GM21515 (cell line): Measurements from ENCODE around the gene FAM117A.

Experiments used
- ATAC-seq: cut with Tn5 transposase; IDR thresholded peaks from one replicate; pipeline ENCODE4 v1.9.1; 2021; ENCODE audit not compliant: unreplicated experiment

The FAM117A gene

GRCh38 chr17:49715216-49715615 lies 48.7 kb downstream of the FAM117A start:
- no peak for ATAC-seq

GRCh38 chr17:49708515-49709183 lies 55.3 kb downstream of the FAM117A start:
- no peak for ATAC-seq

GRCh38 chr17:49707608-49708514 lies 56.1 kb downstream of the FAM117A start, which contains the start of gene SLC35B1:
TSS of gene SLC35B1 (minus strand) at chr17:49707964. CDS start at chr17:49707833, 131 bp downstream.
- peak; percentile 81 for ATAC-seq

GRCh38 chr17:49707246-49707607 lies 56.7 kb downstream of the FAM117A start:
- no peak for ATAC-seq

- ATAC-seq = no peak
These were observed 58.7 kb downstream of the FAM117A start for GRCh38 chr17:49705254-49705653.

GRCh38 chr17:49703557-49704277 lies 60.2 kb downstream of the FAM117A start:
- ATAC-seq = no peak

GRCh38 chr17:49700960-49701359 lies 63.0 kb downstream of the FAM117A start:
- ATAC-seq = no peak

GRCh38 chr17:49699966-49700575 lies 63.9 kb downstream of the FAM117A start:
- ATAC-seq = no peak

GRCh38 chr17:49698005-49698404 lies 65.9 kb downstream of the FAM117A start:
- no peak for ATAC-seq

- peak; percentile 51 for ATAC-seq
These were observed 67.6 kb downstream of the FAM117A start for GRCh38 chr17:49696233-49696761.

GRCh38 chr17:49695698-49696232 lies 68.2 kb downstream of the FAM117A start:
- no peak for ATAC-seq

GRCh38 chr17:49694847-49695697 lies 68.9 kb downstream of the FAM117A start:
- ATAC-seq = no peak

GRCh38 chr17:49692751-49693150 lies 71.2 kb downstream of the FAM117A start:
- no peak for ATAC-seq

GRCh38 chr17:49691677-49692191 lies 72.2 kb downstream of the FAM117A start:
- no peak for ATAC-seq

- no peak for ATAC-seq
These were observed 72.8 kb downstream of the FAM117A start for GRCh38 chr17:49691086-49691676.

GRCh38 chr17:49690256-49690655 lies 73.7 kb downstream of the FAM117A start:
- no peak for ATAC-seq

- no peak for ATAC-seq
These were observed 75.1 kb downstream of the FAM117A start for GRCh38 chr17:49688848-49689247.

- no peak for ATAC-seq
These were observed 75.9 kb downstream of the FAM117A start for GRCh38 chr17:49687878-49688491.
